ENCODE measurements around the gene LEAP2.

LEAP2 gene

DNA sequence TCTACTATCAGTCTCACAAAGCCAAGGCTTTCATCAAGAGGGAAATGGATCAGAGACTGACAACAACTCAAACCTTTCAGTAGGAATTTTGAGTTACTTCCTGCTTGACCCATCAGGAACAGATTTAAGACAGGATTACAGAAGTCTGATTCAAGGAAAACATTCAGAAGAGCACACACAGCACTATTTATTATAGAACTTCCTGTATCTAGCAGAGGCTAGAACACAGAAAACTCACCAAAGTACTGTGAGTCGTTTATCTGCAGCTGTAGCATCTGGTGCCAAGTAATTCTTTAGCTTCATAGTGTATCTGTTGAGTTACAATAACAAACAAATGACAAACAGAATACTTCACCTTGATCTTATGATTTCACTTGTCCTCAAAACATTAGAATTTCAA is 13.8 kb downstream of the LEAP2 start:
- Mint-ChIP-seq H3K4me3 (no peak overlapping the region), H3K27ac (no peak overlapping the region), H3K9me3 (no peaks in the 10 kb centered on the region), H3K4me1 (no peaks in the 10 kb centered on the region), H3K36me3 (peaks cover 98% of the 10 kb centered on the region)
- ATAC-seq (no peak), DNase-seq (ENCODE audit: low spot score in 2 of 2) (no peak)

DNA sequence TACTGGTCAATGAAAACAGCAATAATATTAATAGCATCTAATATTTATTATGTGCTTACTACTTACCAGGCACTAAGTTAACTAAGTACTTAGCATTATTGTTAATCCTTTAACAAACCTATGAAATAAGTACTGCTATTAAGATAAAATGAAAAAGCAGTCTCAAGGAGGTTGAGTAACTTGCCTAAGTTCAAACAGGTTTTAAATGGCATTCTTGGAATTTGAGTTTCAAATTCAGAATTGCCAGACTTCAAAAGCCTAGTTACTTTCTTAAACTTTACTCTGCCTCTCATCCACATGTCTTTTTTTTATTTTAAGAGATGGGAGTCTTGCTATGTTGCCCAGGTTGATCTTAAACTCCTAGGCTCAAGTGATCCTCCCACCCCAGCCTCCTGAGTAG is 16.0 kb downstream of the LEAP2 start:
- peaks cover 96% of the 10 kb centered on the region for H3K36me3 Mint-ChIP-seq
- DNase-seq (ENCODE audit: low spot score in 2 of 2) (no peak), ATAC-seq (no peak)
- no peaks in the 10 kb centered on the region for H3K9me3 Mint-ChIP-seq
- no peak overlapping the region for H3K4me3 Mint-ChIP-seq
- no peaks in the 10 kb centered on the region for H3K4me1 Mint-ChIP-seq
- H3K27ac Mint-ChIP-seq, result peak overlapping the region; percentile 13

DNA sequence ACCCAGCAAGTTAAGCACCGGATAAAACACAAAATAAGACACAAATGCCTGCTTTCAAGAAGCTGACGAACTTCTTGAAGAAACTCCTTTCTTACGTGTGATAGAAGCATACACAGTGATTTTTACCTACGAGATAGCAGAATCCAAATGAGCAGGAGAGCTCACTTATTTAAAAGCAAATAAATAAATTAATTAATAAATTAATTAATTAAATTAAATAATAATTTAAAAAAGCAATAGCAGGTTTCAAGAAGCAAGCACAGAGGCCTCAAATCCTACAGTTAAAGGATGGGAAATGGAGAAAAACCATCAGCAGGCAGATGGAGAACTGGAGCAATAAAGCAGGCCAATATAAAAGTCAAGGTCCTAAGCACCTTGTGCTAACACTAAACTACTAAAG is 17.3 kb downstream of the LEAP2 start:
- Mint-ChIP-seq H3K36me3 (peaks cover 96% of the 10 kb centered on the region), H3K4me3 (no peak overlapping the region), H3K4me1 (no peaks in the 10 kb centered on the region), H3K9me3 (no peaks in the 10 kb centered on the region), H3K27ac (no peak overlapping the region)
- DNase-seq (ENCODE audit: low spot score in 2 of 2) (no peak), ATAC-seq (no peak)

DNA sequence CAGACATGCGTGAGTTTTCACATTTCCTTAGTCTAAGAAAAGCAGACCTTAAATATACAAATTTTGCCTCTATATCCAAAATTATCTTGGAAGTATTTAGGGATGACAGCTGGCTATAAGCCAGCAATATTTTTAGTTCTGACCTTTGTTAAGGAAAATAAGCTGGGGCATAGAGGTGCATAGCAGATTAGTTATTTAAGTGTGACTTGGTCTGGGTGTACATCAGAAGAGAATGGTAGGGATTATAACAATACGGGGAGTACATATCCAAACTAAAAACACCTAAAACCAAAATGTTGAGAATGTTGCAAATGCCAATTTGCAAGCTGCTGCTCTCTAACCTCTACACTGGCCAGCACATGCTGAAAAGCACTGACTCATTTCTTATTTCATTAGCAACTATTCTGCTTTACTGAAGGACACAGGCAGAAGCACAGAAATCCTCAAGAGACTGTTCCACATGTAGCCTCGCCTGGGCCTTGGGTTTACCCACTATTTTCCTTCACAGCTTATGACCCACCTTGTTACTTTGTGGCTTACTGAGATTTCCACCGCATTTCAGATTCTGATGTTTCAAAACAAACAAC is 22.3 kb downstream of the LEAP2 start:
- DNase-seq (ENCODE audit: low spot score in 2 of 2) (no peak), ATAC-seq (no peak)
- no peak overlapping the region for H3K27ac Mint-ChIP-seq
- no peaks in the 10 kb centered on the region for H3K9me3 Mint-ChIP-seq
- peaks cover 96% of the 10 kb centered on the region for H3K36me3 Mint-ChIP-seq
- no peaks in the 10 kb centered on the region for H3K4me1 Mint-ChIP-seq
- no peak overlapping the region for H3K4me3 Mint-ChIP-seq

DNA sequence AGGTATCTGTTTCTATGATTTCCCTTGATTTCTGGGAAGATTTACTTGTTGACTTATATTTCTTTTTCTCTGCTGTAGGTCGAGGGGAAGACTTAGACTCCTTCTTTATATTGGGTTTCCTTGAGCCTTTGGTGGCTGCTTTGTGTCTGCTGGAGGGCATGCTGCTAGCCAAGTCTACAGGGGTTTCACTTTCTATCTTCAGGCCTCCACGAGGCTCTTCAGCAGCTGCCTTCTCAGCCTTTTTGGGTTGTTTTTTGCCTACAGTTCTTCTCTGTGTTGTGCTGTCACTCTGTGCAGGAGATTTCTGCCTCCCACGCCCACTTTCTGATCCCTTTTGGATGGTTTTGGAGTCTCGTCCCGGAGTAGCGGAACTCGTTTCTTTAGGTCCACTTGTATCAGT is 23.2 kb downstream of the LEAP2 start:
- Mint-ChIP-seq H3K4me1 (no peaks in the 10 kb centered on the region), H3K9me3 (no peaks in the 10 kb centered on the region), H3K27ac (peak overlapping the region; percentile 65), H3K36me3 (peaks cover 98% of the 10 kb centered on the region), H3K4me3 (no peak overlapping the region)
- ATAC-seq (no peak), DNase-seq (ENCODE audit: low spot score in 2 of 2) (no peak)

DNA sequence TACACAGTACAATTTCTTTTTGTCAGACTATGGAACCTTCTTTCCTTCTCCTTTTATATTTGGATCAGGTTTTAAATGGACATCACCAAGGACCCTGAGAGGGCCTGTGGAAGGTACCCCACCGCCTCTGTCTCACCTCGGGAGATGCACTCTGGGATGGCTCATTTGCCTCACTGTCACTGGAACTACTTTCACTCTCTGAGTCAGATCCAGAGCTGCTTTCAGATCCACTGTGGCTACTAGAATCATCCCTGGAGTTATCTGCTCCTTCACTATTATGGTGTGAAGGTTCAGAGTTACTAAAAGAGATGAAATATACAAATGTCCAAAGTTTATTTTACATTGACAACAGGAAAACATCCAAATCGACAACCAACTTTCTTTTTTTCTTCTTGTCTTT is 24.6 kb downstream of the LEAP2 start:
- no peaks in the 10 kb centered on the region for H3K9me3 Mint-ChIP-seq
- ATAC-seq (peak; percentile 59), DNase-seq (ENCODE audit: low spot score in 2 of 2) (no peak)
- H3K4me3 Mint-ChIP-seq, result no peak overlapping the region
- H3K4me1 Mint-ChIP-seq, result no peaks in the 10 kb centered on the region
- H3K27ac Mint-ChIP-seq, result no peak overlapping the region
- peaks cover 96% of the 10 kb centered on the region for H3K36me3 Mint-ChIP-seq

DNA sequence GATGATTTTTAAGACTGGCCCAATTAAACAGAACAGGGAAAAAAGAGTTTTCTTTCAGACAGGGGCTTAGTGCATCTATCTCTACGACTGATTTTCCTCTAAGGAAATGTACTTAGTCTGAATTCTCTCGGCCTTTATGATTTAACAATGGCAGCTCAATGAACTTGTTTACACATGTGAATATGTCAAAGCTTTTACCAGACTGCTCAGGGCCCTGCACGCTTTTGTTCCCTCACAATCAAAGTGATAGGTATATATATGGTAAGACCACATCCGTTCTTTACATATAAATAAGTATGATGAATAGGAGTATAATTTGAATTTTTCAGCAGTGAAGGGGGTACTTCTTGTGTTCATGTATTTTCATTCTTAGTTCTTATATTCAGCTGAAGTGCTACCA is 27.6 kb downstream of the LEAP2 start:
- DNase-seq (ENCODE audit: low spot score in 2 of 2), result no peak
- H3K4me1 Mint-ChIP-seq, result peaks cover 9% of the 10 kb centered on the region
- no peak for ATAC-seq
- H3K9me3 Mint-ChIP-seq, result no peaks in the 10 kb centered on the region
- H3K36me3 Mint-ChIP-seq, result peaks cover 81% of the 10 kb centered on the region
- H3K4me3 Mint-ChIP-seq, result no peak overlapping the region
- no peak overlapping the region for H3K27ac Mint-ChIP-seq

DNA sequence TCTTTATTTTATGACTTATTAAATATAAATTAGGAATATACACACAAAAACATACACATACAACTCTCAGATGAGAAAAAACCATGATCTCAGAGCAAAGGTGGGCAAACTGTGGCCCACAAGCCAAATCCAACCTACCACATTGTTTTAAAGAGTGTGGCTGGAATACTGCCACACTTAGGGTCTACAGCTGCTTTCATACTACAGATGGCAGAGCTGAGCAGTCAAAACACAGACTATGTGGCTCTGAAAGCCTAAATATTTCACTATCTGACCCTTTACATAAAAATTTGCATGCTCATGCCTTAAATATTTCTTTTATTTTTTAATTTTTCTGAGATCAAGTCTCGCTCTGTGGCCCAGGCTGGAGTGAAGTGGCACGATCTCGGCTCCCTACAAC is 28.3 kb downstream of the LEAP2 start:
- no peak for DNase-seq (ENCODE audit: low spot score in 2 of 2)
- no peaks in the 10 kb centered on the region for H3K9me3 Mint-ChIP-seq
- H3K4me1 Mint-ChIP-seq, result peaks cover 15% of the 10 kb centered on the region
- no peak for ATAC-seq
- no peak overlapping the region for H3K27ac Mint-ChIP-seq
- H3K4me3 Mint-ChIP-seq, result no peak overlapping the region
- H3K36me3 Mint-ChIP-seq, result peaks cover 75% of the 10 kb centered on the region

DNA sequence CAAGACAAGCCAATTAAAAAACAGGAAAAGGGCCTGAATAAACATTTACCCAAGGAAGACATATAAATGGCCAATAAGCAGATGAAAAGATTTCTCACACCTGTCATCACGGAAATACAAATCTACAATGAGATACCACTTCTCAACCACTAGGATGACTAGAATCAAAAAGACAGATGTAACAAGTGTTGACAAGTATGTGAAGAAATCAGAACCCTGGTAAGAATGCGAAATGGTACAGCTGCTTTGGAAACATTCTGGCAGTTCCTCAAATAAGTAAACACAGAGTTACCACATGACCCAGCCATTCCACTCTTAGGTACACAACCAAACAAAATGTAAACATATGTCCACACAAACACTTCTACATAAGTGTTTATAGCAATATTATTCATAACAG is 32.5 kb downstream of the LEAP2 start:
- DNase-seq (ENCODE audit: low spot score in 2 of 2), result no peak
- Mint-ChIP-seq H3K36me3 (peaks cover 49% of the 10 kb centered on the region), H3K27ac (no peak overlapping the region), H3K9me3 (no peaks in the 10 kb centered on the region), H3K4me3 (no peak overlapping the region), H3K4me1 (peaks cover 27% of the 10 kb centered on the region)
- no peak for ATAC-seq

DNA sequence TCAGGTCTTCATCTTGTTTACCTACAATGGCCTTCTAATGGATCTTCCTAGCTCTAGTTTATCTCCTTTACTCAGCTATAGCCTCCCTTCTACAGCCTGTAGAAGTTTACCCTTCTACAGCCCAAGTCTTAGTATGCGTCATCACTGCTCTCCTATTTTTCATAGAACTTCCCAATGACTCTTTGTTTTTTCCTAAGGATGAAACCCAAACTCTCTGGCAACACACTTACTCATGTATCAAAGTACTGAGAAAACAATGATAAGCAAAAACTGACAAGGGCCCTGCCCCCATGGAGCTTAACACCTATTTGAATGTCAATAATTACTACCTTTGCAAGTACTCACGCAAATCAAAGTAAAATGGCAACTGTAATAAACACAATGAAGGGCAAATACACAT is 33.7 kb downstream of the LEAP2 start:
- H3K4me1 Mint-ChIP-seq, result peaks cover 34% of the 10 kb centered on the region
- H3K4me3 Mint-ChIP-seq, result no peak overlapping the region
- H3K27ac Mint-ChIP-seq, result peak overlapping the region; percentile 21
- DNase-seq (ENCODE audit: low spot score in 2 of 2) (no peak), ATAC-seq (no peak)
- peaks cover 50% of the 10 kb centered on the region for H3K36me3 Mint-ChIP-seq
- no peaks in the 10 kb centered on the region for H3K9me3 Mint-ChIP-seq

DNA sequence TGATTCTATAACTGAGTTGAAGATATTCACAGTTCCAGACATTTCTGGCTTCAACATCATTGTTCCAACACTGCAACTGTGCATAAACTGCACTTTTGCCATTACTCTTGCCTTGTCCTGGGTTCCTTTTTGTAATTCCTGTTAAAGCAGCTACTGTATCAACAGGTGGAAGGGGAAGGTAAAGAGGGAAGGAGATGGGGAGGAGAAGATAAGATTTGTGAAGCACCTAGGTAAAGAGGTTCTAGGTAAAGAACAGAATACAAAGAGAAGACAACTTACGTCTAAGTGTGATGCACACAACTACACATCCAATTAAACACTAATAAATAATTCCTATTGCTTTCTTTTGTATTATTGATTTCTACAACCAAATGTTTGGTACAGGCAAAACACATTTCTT is 36.2 kb downstream of the LEAP2 start:
- DNase-seq (ENCODE audit: low spot score in 2 of 2) (no peak), ATAC-seq (no peak)
- H3K4me3 Mint-ChIP-seq, result no peak overlapping the region
- no peaks in the 10 kb centered on the region for H3K9me3 Mint-ChIP-seq
- peaks cover 34% of the 10 kb centered on the region for H3K4me1 Mint-ChIP-seq
- H3K36me3 Mint-ChIP-seq, result peaks cover 54% of the 10 kb centered on the region
- H3K27ac Mint-ChIP-seq, result no peak overlapping the region

DNA sequence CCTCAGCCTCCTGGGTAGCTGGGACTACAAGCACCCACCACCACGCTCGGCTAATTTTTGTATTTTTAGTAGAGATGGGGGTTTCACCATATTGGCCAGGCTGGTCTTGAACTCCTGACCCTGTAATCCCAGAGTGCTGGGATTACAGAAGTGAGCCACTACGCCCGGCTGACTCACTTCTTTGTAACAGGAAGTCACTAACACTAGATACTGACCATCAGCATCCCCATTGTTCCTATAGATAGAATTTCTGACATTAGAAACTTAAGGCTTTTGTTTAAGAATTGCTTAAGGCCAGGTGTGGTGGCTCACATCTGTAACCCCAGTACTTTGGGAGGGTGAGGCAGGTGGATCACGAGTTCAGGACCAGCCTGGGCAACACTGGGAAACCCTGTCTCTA is 42.2 kb downstream of the LEAP2 start:
- Mint-ChIP-seq H3K9me3 (no peaks in the 10 kb centered on the region), H3K4me3 (no peak overlapping the region), H3K36me3 (peaks cover 87% of the 10 kb centered on the region), H3K27ac (no peak overlapping the region), H3K4me1 (peaks cover 8% of the 10 kb centered on the region)
- ATAC-seq (no peak), DNase-seq (ENCODE audit: low spot score in 2 of 2) (no peak)

DNA sequence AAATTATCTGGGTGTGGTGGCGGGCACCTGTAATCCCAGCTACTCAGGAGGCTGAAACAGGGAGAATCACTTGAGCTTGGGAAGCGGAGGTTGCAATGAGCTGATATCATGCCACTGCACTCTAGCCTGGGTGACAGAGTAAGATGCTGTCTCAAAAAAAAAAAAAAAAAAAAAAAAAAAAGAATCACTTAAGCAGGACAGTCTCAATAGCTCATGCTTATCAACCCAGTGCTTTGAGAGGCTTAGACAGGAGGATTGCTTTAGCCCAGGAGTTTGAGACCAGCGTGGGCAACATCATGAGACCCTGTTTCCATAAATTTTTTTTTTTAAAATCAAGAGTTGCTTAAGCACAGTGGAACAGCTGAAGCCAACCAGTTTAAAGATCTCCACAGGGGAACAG is 42.6 kb downstream of the LEAP2 start:
- Mint-ChIP-seq H3K36me3 (peaks cover 87% of the 10 kb centered on the region), H3K27ac (no peak overlapping the region)

More for the DNA sequence above, 42.6 kb downstream of the LEAP2 start:
- ATAC-seq (no peak), DNase-seq (ENCODE audit: low spot score in 2 of 2) (no peak)
- Mint-ChIP-seq H3K4me3 (no peak overlapping the region), H3K9me3 (no peaks in the 10 kb centered on the region), H3K4me1 (peaks cover 7% of the 10 kb centered on the region)
